Kidney (tissue), 14 donors: ENCODE data around the gene NANOGP8. TPM values are rescaled to one million over a fixed set of nuclear protein-coding genes. Genes with fewer than 3 reads are reported as not detected.

Experiments
- DNase-seq, 5 donors: peaks; one replicate each; pipeline ENCODE4 v3.0.0-alpha.2; 2013 to 2020
- FAIRE-seq: peaks from 2 replicates; lab custom pipeline; 2012; peaks lifted over from hg19 to GRCh38; lab: Jason Lieb, UNC
- H3K27ac ChIP-seq, 2 donors: one replicate each; pipeline ENCODE4 v1.7.0; 2013; ENCODE audit warnings: low read depth in 2 of 2, low read length in 2 of 2, inconsistent platforms in 1 of 2
- H3K27me3 ChIP-seq: one replicate; pipeline ENCODE4 v1.7.1; 2013; ENCODE audit warnings: low read length, inconsistent platforms; ENCODE audit not compliant: control insufficient read depth, insufficient read depth
- H3K36me3 ChIP-seq, 3 donors: one replicate each; pipeline versions ENCODE4 v1.7.0 to v1.7.1; 2013; ENCODE audit warnings: low read length in 3 of 3, control low read depth in 1 of 3, inconsistent platforms in 1 of 3; ENCODE audit not compliant: insufficient read depth in 3 of 3, control insufficient read depth in 2 of 3
- H3K4me1 ChIP-seq, 3 donors: one replicate each; pipeline versions ENCODE4 v1.7.0 to v1.7.1; 2013; ENCODE audit warnings: low read length in 3 of 3, inconsistent platforms in 1 of 3, low read depth in 1 of 3; ENCODE audit not compliant: control insufficient read depth in 2 of 3, insufficient read depth in 2 of 3
- H3K4me3 ChIP-seq, 3 donors: one replicate each; pipeline versions ENCODE4 v1.7.0 to v1.8.1; 2013; ENCODE audit warnings: low read length in 3 of 3, control low read depth in 1 of 3, inconsistent platforms in 1 of 3
- H3K9ac ChIP-seq, 3 donors: one replicate each; pipeline versions ENCODE4 v1.7.0 to v1.7.1; 2013; ENCODE audit warnings: low read length in 3 of 3, control low read depth in 1 of 3, inconsistent platforms in 1 of 3
- H3K9me3 ChIP-seq, 3 donors: one replicate each; pipeline versions ENCODE4 v1.7.0 to v1.7.1; 2013; ENCODE audit warnings: low read length in 3 of 3, control low read depth in 1 of 3, inconsistent platforms in 1 of 3; ENCODE audit not compliant: control insufficient read depth in 2 of 3, insufficient read depth in 1 of 3
- CTCF ChIP-seq: IDR thresholded peaks from 3 replicates; pipeline ENCODE4 v1.5.1; 2012; ENCODE audit warnings: mild to moderate bottlenecking, moderate library complexity, borderline replicate concordance; ENCODE audit not compliant: insufficient read depth; ENCODE audit errors: extremely low read depth
- intact Hi-C: fragments of 100-400 bp; cut with DNase I; formaldehyde crosslinking; loops from one replicate; pipeline ENCODE4 v1.11.1; 2022
- polyA plus RNA-seq: library from polyadenylated mRNA; stranded (reverse); fragments of 350-450 nt; fragmentation: Illumina TruSeq; extraction: RNeasy Lipid Tissue Mini Kit (QIAGEN cat#74804); gene quantifications from one replicate; pipeline ENCODE4 v1.2.3, GENCODE V29; 2014; ENCODE audit warnings: low read depth, low replicate concordance; ENCODE audit not compliant: insufficient read depth
- total RNA-seq: library from RNA; stranded (reverse); fragmentation: NEBNext Ultra II Directional; extraction: Animal tissue kit (Norgen Biotek cat#: 25700); gene quantifications from one replicate; pipeline ENCODE4 v1.2.1, GENCODE V29; 2021
- donor health status: control.
- donor health status: control.
- donor health status: control.
- donor health status: control.
- donor health status: control.
- donor health status: DM: yes; HTN: yes; CAD: no.
- donor health status: Normal renal cell carcinoma (clear cell type).

Gene NANOGP8
- total and polyA plus RNA-seq, 2 donors from 2014 or later: 1.3 TPM; not detected in 1

- DNase-seq: no peak
- no peak overlapping the region for H3K4me3 ChIP-seq
- intact Hi-C loops: no loop called here
- H3K27me3 ChIP-seq: no peaks in the 10 kb centered on the region
- FAIRE-seq: no peak
- H3K36me3 ChIP-seq: no peaks in the 10 kb centered on the region
- TF ChIP-seq CTCF: no peak
- H3K9ac ChIP-seq: no peak overlapping the region
- no peak overlapping the region for H3K27ac ChIP-seq
- H3K9me3 ChIP-seq: no peaks in the 10 kb centered on the region
- no peaks in the 10 kb centered on the region for H3K4me1 ChIP-seq
Measured at GRCh38 chr15:35127717-35128116, 42.6 kb upstream of the NANOGP8 start.

DNA sequence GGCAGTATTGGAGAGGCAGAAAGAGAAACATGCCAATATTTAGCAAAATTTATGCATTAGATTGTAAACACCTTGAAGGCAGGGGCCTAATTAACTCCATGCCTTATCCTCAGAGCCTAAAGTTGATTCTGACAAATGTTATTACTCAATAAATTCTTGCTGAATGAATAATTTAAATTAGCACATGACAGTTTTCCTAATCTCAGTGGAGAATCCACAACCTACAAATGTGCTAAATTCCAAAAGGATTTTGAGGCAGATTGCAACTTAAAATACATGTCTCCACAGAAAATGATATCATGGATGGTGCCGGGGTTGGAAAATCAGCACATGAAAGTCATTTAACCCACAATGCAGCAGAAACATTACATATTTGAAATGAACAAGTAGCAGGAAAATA is 41.1 kb upstream of the NANOGP8 start:
- no peak overlapping the region for H3K27ac ChIP-seq
- no peak for FAIRE-seq

DNA sequence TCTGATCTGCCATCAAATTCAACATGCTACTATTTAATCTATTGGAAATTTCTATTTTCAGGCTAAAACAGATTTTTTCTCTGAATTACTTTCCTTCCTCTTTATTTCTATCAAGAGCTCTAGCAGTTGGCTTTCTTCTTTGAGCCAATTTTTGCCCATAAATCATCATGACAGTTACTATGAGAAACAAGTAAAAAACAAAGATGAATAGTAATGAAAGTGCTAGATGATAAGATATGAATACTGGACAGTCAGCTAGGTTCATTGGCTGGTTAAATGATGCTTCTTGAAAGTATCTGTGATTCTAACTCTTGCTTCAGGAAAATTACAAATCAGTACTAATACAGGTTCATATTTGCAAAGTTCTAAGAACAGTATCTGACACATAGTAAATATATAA is 38.6 kb upstream of the NANOGP8 start:
- intact Hi-C loops: no loop called here
- Histone ChIP-seq H3K27me3 (no peaks in the 10 kb centered on the region), H3K36me3 (no peaks in the 10 kb centered on the region), H3K9me3 (no peaks in the 10 kb centered on the region), H3K9ac (no peak overlapping the region), H3K4me3 (no peak overlapping the region), H3K4me1 (no peaks in the 10 kb centered on the region), H3K27ac (no peak overlapping the region)
- DNase-seq (no peak), FAIRE-seq (no peak)
- TF ChIP-seq CTCF: no peak

More for the DNA sequence above, 41.1 kb upstream of the NANOGP8 start:
- no peaks in the 10 kb centered on the region for H3K27me3 ChIP-seq
- H3K4me1 ChIP-seq: no peaks in the 10 kb centered on the region
- intact Hi-C loops: no loop called here
- no peaks in the 10 kb centered on the region for H3K9me3 ChIP-seq
- no peak for TF ChIP-seq CTCF
- H3K9ac ChIP-seq: no peak overlapping the region
- DNase-seq: no peak
- H3K36me3 ChIP-seq: no peaks in the 10 kb centered on the region
- no peak overlapping the region for H3K4me3 ChIP-seq
